NCI-H1048 (cell line): ENCODE results near the gene AFP.

ENCODE experiments used
- DNase-seq: peaks from one replicate; lab custom pipeline; 2025; lab: John Stamatoyannopoulos, UW

The AFP gene

GRCh38 chr4:73415807-73416238, 20.2 kb upstream of the AFP start:
- DNase-seq, result no peak

GRCh38 chr4:73416423-73417087, 19.5 kb upstream of the AFP start:
- DNase-seq, result no peak

GRCh38 chr4:73417342-73417741, 18.7 kb upstream of the AFP start:
- DNase-seq, result no peak

- DNase-seq, result no peak
These were observed 18.0 kb upstream of the AFP start for GRCh38 chr4:73417973-73418372.

- no peak for DNase-seq
These were observed 17.3 kb upstream of the AFP start for GRCh38 chr4:73418677-73419076.

- no peak for DNase-seq
These were observed 16.6 kb upstream of the AFP start for GRCh38 chr4:73419106-73420038.

GRCh38 chr4:73420615-73421014, 15.4 kb upstream of the AFP start:
- DNase-seq, result no peak

- no peak for DNase-seq
These were observed 14.1 kb upstream of the AFP start for GRCh38 chr4:73421708-73422457.

- no peak for DNase-seq
These were observed 13.6 kb upstream of the AFP start for GRCh38 chr4:73422458-73422752.

- no peak for DNase-seq
These were observed 12.8 kb upstream of the AFP start for GRCh38 chr4:73423184-73423583.

GRCh38 chr4:73426666-73427065, 9.4 kb upstream of the AFP start:
- no peak for DNase-seq

- no peak for DNase-seq
These were observed 6.9 kb upstream of the AFP start for GRCh38 chr4:73429118-73429517.

GRCh38 chr4:73429826-73430587, 6.0 kb upstream of the AFP start:
- no peak for DNase-seq

- DNase-seq, result no peak
These were observed 4.2 kb upstream of the AFP start for GRCh38 chr4:73431813-73432168.

GRCh38 chr4:73432169-73433000, 3.6 kb upstream of the AFP start:
- no peak for DNase-seq

GRCh38 chr4:73433140-73433539, 2.9 kb upstream of the AFP start:
- no peak for DNase-seq

GRCh38 chr4:73434311-73434710, 1.7 kb upstream of the AFP start:
- no peak for DNase-seq

GRCh38 chr4:73436674-73437557, 895 bp downstream of the AFP start:
- no peak for DNase-seq

GRCh38 chr4:73437558-73437956, 1.5 kb downstream of the AFP start:
- no peak for DNase-seq

- no peak for DNase-seq
These were observed 2.0 kb downstream of the AFP start for GRCh38 chr4:73438048-73438447.
